NCI-H510A treated with DMSO at 0.1 percent for 48 hours (cell line): ENCODE measurements around the gene IRGQ.
A peak's percentile ranks its signal among the peaks of the same experiment; 100 is the strongest.
"Not testable (repeated sequence)": the region's sequence is repeated elsewhere in the genome, so short reads cannot be mapped to it uniquely, and the experiment has no call there.

ENCODE experiments used
- DNase-seq: peaks from one replicate; lab custom pipeline; 2025; lab: John Stamatoyannopoulos, UW

The IRGQ gene

DNA sequence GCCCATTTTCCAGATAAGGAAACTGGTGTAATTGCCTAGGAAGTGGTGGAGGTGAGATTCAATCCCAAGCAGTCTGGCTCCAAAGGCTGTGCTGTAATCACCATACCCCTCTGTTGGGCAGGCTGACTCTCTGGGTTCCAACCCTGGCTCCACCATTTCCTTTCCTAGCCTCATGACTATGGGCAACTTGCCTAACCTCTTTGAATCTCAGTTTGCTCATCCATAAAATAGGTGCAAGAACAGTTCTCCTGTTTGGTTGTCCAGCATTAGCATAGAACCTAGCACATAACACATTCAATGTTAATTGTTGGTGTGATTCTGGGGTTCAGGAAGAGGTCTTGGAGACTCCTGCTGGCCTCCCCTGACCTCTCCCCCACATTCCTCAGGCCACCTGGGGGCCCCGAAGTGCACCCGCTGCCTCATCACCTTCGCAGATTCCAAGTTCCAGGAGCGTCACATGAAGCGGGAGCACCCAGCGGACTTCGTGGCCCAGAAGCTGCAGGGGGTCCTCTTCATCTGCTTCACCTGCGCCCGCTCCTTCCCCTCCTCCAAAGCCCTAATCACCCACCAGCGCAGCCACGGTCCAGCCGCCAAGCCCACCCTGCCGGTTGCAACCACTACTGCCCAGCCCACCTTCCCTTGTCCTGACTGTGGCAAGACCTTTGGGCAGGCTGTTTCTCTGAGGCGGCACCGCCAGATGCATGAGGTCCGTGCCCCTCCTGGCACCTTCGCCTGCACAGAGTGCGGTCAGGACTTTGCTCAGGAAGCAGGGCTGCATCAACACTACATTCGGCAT lies 2.7 kb upstream of the IRGQ start:
- no peak for DNase-seq

DNA sequence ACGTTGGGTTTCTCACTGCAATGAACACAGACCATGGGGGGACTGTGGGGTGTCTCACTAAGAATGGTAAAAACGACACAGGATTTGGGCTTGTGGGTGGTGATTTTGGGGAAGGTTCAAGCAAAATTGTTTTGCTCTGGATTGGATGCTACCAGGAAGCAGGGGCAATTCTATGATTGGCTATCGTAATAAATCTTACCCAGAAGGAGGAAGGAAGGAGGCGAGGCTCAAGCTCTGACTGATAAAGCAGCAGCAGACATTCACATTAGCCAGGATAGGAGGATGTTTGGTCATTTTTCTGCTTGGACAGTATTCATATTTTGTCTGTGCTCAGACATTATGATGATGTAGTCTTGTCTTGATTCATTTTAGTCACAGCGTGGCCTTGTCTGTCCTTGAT lies 1.9 kb upstream of the IRGQ start:
- DNase-seq = no peak

DNA sequence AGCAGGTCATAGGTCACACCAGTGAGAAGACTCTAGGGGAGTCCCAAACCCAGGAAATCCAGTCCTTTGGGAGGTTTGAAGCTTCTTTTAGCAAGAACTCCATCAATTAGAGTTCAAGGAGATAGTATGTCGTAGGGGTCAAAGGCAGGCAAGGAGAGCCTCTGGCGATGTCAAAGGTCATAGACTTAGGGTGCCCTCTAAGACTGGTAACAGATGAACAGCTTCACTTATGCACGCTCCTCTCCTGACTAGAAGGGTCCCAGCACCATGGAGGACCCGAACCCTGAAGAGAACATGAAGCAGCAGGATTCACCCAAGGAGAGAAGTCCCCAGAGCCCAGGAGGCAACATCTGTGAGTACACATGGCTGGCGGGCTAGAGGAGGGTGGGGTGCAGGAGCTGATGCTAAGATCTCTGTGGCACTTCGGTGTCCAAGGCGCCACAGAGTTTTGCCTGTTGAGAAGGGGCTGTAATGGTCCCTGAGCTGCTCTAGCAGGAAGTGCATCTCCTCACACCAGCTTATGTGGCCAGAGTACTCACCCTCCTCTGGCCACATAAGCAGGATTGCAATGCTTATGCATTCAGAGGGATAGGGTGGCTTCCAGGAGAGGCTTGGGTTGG lies 1.0 kb upstream of the IRGQ start:
- no peak for DNase-seq

DNA sequence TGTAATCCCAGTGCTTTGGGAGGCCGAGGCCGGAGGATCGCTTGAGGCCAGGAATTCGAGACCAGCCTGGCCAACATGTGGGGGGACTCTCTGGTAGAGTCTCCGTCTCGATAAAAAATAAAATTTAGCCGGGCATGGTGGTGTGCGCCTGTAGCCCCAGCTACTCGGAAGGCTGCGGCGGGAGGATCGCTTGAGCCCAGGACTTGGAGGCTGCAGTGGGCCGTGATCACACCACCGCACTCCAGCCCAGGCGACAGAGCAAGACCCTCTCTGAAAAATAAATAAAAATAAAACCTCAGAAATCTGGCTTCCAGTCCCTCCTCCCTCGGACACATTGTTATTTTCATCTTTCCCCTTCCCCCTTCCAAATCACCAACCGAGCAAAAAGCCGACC lies 332 bp downstream of the IRGQ start:
- DNase-seq = no peak

DNA sequence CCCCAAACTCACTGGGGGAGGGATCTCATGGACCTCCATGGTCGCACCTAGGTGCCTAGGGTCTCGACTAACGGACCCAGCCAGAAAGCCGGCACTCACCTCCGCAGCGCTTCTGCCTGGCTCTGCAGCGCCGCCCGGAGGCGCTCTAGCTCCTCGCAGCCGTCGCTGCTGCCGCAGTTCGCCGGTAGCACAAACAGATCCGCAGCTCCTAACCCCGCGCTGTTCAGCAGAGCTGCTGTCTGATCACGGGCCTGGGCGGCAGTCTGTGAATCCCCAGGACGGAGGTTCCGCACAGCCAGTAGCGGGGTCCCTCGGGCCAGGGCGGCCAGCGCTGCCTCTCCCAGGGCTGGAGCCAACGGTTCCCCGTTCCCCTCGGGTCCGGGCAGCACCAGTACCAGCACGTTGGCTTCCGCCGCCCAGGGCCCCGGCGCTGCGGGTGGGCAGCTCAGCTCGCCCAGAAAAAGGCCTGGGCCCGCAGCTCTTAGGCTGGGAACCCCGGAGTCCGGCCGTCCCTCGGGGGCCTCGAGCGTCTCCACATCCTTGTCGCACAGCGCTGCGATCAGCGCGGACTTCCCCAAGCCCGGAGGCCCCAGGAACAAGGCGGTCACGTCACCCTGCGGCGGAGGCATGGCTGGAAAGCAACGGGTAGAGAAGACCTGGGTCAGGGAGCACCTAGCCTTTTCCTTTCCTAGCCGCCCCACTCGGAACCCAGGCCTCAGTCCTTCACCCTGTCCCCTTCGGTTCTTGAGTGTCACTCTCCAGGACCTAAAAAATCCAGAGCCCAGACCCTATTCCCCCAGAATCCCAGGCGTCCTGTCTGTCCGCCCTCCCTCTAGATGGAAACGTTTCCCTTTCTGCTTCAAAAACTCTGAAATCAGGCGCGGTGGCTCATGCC lies 977 bp downstream of the IRGQ start:
- DNase-seq = peak; percentile 19

GRCh38 chr19:43594081-43594697 lies 1.7 kb downstream of the IRGQ start:
- no peak for DNase-seq

GRCh38 chr19:43592800-43593350 lies 3.1 kb downstream of the IRGQ start:
- no peak for DNase-seq

- no peak for DNase-seq
Measured at GRCh38 chr19:43591904-43592772, 3.8 kb downstream of the IRGQ start.

GRCh38 chr19:43589678-43590077 lies 6.3 kb downstream of the IRGQ start:
- DNase-seq = no peak

DNA sequence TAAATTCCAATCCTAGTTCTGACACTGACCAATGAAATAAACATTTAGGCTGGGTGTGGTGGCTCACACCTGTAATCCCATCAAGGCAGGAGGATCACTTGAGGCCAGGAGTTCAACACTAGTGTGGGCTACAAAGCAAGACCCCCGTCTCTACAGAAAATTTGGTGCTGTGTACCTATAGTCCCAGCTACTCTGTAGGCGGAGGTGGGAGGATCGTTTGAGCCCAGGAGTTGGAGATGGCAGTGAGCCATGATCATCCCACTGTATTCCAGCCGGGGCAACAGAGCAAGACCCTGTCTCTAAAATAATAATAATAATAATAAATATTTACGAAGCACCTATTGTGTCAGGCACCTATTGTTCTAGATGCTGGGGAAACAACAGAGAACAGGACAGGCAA lies 6.7 kb downstream of the IRGQ start:
- no peak for DNase-seq

DNA sequence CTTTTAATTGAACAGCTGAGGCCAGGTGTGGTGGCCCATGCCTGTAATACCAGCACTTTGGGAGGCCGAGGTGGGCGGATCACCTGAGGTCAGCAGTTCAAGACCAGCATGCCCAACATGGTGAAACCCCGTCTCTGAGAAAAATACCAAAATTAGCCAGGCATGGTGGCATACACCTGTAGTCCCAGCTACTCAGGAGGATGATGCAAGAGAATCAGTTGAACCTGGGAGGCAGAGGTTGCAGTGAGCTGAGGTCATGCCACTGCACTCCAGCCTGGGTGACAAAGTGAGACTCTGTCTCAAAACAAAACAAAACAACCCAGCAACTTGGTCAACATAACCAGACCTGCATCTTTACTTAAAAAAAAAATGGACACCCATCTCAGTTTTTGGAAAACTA lies 8.9 kb downstream of the IRGQ start:
- DNase-seq = not testable (repeated sequence)

DNA sequence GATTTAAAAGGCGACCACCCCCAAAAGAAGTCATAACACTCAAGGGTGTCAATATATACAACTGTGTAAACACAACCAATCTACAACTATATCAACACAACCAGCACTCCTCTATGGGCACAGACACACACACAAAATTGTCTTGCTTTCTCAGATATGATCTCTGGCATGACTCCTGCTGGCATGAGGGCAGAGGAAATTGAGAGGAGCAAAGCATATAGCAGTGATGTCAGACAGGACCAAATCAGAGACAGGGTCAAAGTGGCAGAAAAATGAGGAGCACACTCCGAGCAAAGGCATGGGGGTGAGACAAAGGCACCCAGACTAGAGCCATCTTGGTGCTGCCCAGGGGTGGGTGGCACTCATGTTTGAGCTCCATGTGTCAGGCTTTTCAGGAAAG lies 9.6 kb downstream of the IRGQ start:
- no peak for DNase-seq

DNA sequence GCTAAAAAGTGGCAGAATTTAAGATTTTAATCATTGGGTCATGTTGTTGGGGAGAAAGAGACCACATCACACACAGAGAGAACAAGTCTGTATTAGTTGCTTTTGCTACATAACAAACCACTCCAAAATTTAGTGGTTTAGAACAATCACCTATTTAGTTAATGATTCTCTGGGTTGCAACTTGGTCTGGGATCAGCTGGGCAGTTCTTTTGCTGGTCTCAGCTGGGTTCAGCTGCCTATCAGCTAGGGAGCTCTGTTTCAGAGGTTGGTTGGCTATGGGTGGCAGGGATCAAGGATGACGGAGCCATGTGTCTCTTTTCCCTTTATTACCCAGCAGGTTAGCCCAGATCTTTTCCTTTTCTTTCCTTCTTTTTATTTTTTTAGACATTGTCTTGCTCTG lies 11.4 kb downstream of the IRGQ start:
- no peak for DNase-seq

DNA sequence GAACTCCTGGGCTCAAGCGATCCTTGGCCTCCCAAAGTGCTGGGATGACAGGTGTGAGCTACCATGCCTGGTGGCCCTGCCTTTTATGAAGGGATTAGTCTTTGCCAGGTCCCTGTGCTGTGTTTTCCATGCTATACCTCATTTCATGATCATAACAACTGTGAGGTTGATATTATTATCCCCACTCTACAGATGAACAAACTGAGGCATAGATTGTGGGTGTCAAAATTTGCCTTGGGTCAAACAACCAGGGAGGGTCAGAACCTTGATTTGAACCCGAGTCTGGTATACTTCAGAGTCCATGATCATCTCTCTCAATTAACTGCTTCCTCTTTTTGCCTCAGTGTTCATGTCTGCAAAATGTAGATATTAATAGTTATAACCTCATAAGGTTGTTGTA lies 13.4 kb downstream of the IRGQ start:
- DNase-seq = no peak

DNA sequence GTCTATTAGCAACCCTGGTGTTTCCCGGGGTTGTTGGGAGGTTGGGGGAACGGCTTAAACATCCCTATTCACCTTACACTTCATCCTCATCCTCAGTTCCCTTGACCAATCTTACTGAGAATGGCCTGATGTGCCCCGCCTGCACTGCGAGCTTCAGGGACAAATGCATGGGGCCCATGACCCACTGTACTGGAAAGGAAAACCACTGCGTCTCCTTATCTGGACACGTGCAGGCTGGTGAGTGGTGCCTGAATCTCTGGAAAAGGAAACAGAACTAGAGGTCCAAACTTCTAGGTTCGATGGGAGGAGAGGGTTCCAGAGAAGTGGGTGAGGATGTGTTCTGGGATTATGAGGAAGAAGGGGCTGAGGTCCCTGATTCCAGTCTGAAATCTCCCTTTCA lies 14.5 kb downstream of the IRGQ start:
- no peak for DNase-seq

- no peak for DNase-seq
Measured at GRCh38 chr19:43578787-43579186, 17.1 kb downstream of the IRGQ start.

DNA sequence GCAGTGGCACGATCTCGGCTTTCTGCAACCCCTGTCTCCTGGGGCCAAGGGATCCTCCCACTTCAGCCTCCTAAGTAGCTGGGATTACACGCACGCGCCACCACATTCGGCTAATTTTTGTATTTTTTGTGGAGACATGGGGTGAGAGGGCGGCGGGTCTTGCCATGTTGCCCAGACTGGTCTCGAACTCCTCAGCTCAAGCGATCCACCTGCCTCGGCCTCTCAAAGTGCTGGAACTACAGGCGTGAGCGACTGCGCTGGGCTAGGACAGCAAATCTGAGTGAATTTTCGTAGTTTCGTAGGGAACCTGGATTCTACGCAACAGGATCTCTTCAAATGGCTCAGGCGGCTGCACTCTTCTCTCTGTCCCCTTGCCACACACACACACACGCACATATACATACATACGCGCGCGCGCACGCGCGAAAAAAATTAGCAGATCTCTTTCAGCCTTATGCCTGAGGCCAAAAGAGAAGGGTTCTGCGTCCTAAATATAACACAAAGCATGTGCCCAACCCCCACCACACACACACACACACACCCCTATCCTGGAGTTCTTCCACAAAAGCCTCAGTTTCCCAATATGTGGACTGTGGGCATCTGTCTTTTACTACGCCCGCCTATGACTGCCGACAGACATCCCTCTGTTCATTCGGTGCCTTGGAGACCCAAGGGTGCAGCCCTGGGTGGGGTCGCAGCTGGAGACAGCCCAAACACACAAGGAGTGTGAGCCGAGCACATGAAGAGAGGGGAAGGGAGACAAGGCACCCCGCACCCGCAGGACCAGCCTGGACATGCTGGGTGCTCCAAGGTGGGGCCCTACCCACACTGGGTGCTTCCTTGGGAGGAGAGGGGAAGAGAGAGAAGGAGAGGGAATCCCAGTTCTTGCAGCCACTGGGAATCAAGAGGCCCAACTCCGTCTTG lies 19.7 kb downstream of the IRGQ start:
- peak; percentile 22 for DNase-seq

DNA sequence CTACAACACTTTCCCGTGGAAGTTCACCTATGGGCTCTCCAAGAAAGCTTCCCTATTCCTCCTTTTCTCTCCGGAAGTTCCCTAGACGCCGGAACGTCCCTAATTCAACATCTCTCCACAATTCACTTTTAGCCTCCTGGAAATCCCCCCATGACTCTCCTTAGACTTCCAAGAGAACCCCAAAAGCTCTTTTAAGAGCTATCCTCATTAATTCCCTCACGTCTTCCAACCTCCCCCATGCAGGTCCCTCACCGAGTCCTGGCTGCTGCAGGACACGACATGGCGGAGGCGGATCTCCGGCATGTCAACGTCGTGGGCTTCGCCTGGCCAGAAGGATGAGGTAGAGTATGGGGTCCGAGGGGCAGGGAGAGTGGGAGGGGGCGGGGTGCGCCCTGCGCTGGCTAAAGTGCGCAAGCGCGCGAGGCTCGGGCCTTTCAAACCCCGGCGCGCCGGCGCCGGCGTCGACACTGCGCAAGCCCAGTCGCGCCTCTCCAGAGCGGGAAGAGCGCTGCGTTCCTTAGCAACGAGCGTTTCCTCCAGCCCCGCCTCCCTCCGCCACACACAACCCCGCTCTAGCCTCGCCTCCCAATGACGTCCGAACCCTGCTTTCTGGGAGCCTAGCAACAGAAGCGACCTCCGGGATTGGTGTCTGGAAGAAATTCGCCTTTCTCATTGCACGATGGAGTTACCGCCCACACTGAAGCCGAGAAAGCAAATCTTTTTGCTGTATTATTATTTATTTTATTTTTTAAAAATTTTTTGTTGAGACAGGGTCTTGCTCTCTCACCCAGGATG lies 20.6 kb downstream of the IRGQ start, which contains the start of the genes PINLYP and XRCC1:
Gene PINLYP, plus strand, starts transcription at position 646 of the 795 bp plus-strand sequence. CDS start 1,391 bp downstream, outside the sequence.
Gene XRCC1, minus strand, starts transcription at position 372 of the 795 bp plus-strand sequence. Its CDS starts 69 bp downstream, at position 303.
- DNase-seq = peak; percentile 94
